ENCODE measurements around the gene ZNF280D.

DNA sequence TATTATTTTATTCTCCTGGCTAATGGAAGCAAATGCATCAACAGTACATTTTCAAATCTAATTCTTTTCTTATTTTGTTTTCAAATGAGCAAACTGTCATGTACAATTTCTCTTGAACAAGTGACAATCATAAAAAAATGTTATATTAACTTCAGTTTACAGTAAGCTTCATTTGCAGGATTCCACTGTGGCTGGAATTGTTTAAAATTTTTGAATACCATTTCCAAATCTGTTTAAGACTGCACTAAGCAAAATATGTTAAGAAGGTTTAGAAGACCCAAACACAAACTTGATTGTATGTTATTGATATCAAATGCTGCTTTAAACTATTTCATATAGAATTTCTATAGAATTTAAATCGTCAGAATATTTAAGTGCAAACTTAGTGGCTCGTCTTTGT, 92.8 kb downstream of the ZNF280D start:
- TF ChIP-seq ZFP3 (CRISPR knock-in tag; IDR thresholded peaks at IDR 0.05) (no peak), ESRRG (CRISPR knock-in tag; IDR thresholded peaks at IDR 0.05) (no peak), TCF4 (CRISPR knock-in tag; IDR thresholded peaks at IDR 0.05; ENCODE audit: borderline replicate concordance) (no peak), ZFP30 (CRISPR knock-in tag; IDR thresholded peaks at IDR 0.05) (no peak), GLIS3 (CRISPR knock-in tag; IDR thresholded peaks at IDR 0.05) (no peak), ARNTL (CRISPR knock-in tag; IDR thresholded peaks at IDR 0.05; ENCODE audit: borderline replicate concordance, low read depth) (no peak)
